ENCODE measurements around the gene CNST. TPM values are rescaled to one million over a fixed set of nuclear protein-coding genes. Genes with fewer than 3 reads are reported as not detected.
"Not testable (repeated sequence)": the region's sequence is repeated elsewhere in the genome, so short reads cannot be mapped to it uniquely, and the experiment has no call there.

Gene CNST
- total RNA-seq, 1 experiment from 2014 or later, result 10.2 TPM

GRCh38 chr1:246709196-246709595, 142.9 kb downstream of the CNST start:
- no peak for DNase-seq (ENCODE audit: low spot score)

- DNase-seq (ENCODE audit: low spot score), result no peak
These were observed 143.6 kb downstream of the CNST start for GRCh38 chr1:246709835-246710234.

- no peak for DNase-seq (ENCODE audit: low spot score)
These were observed 145.3 kb downstream of the CNST start for GRCh38 chr1:246711548-246712003.

- DNase-seq (ENCODE audit: low spot score), result not testable (repeated sequence)
These were observed 146.2 kb downstream of the CNST start for GRCh38 chr1:246712428-246712827.

Other genes starting within 250 kb of the CNST start
- 47.4 and 52.8 TPM in 2 replicates for gene SMYD3, start 59.2 kb upstream of the CNST start, total RNA-seq (2014; rRNA removed; shearing (Covaris generic))
- 23.2 and 26.3 TPM in 2 replicates for gene TFB2M, start 195 bp upstream of the CNST start, total RNA-seq (2014; rRNA removed; shearing (Covaris generic))
- 34.7 and 36.1 TPM in 2 replicates for gene SCCPDH, start 158.0 kb downstream of the CNST start, total RNA-seq (2014; rRNA removed; shearing (Covaris generic))

All from H4 (cell line).